Breast epithelium (tissue), 4 donors: Measurements from ENCODE around the gene PRKN. TPM values are rescaled to one million over a fixed set of nuclear protein-coding genes. Genes with fewer than 3 reads are reported as not detected.

Experiments used
- DNase-seq, 2 donors: peaks; one replicate each; pipeline ENCODE4 v3.0.0-alpha.2; 2019; ENCODE audit warnings: low spot score in 2 of 2
- H3K27ac ChIP-seq, 2 donors: fragments of 200-600 bp; sonication (generic) in 1 of 2; one replicate each; pipeline ENCODE4 v1.5.1; 2016 to 2019; ENCODE audit warnings: mild to moderate bottlenecking in 1 of 2
- H3K27me3 ChIP-seq, 2 donors: fragments of 200-600 bp; sonication (generic) in 1 of 2; one replicate each; pipeline versions ENCODE4 v1.5.1 to v1.6.0; 2017 to 2019; ENCODE audit warnings: control low read depth in 1 of 2, mild to moderate bottlenecking in 1 of 2
- H3K36me3 ChIP-seq: fragments of 200-600 bp; one replicate; pipeline ENCODE4 v1.5.1; 2019
- H3K4me1 ChIP-seq, 2 donors: fragments of 200-600 bp; sonication (generic); one replicate each; pipeline ENCODE4 v1.5.1; 2016 to 2019; ENCODE audit warnings: control low read depth in 1 of 2
- H3K4me3 ChIP-seq, 3 donors: fragments of 200-600 bp; sonication (generic); 1 replicate in 2 of 3; 2 replicates in 1 of 3; pipeline ENCODE4 v1.5.1; 2016 to 2019; ENCODE audit warnings: mild to moderate bottlenecking in 3 of 3, moderate library complexity in 2 of 3
- H3K9me3 ChIP-seq, 2 donors: fragments of 200-600 bp; sonication (generic) in 1 of 2; one replicate each; pipeline ENCODE4 v1.5.1; 2016 to 2019; ENCODE audit warnings: control low read depth in 1 of 2
- POLR2A ChIP-seq: fragments of 450-650 bp; IDR thresholded peaks from one replicate; pipeline ENCODE4 v1.6.1; 2016; ENCODE audit warnings: antibody characterized with exemption, mild to moderate bottlenecking, moderate library complexity
- POLR2AphosphoS5 ChIP-seq, 3 donors: sonication (generic); formaldehyde crosslinking; IDR thresholded peaks; one replicate each; pipeline ENCODE4 v1.6.1; 2017; ENCODE audit warnings: antibody characterized with exemption in 3 of 3
- intact Hi-C: fragments of 100-400 bp; cut with DNase I; formaldehyde crosslinking; loops from one replicate; pipeline ENCODE4 v1.15.1; 2023; ENCODE audit warnings: low total_unique reads
- total RNA-seq, 3 donors: library from RNA; depleted of rRNA; stranded (reverse); fragments of >200 nt; gene quantifications; one replicate each; pipeline ENCODE4 v1.1.0, GENCODE V29; 2016
- TF ChIP-seq, protein P1 (sequence below), 3 donors: fragments of 450-650 bp; IDR thresholded peaks; one replicate each; pipeline ENCODE4 v1.5.1; 2016 to 2017; ENCODE audit warnings: antibody characterized with exemption in 3 of 3, mild to moderate bottlenecking in 3 of 3, moderate library complexity in 3 of 3

Gene PRKN
- total RNA-seq, 3 donors from 2014 or later = 7.2 to 19.0 (median 11.2) TPM

GRCh38 chr6:162489101-162489976, 238.2 kb downstream of the PRKN start:
- Histone ChIP-seq H3K4me1 (no peaks in the 10 kb centered on the region), H3K27ac (no peak overlapping the region), H3K36me3 (no peaks in the 10 kb centered on the region), H3K4me3 (no peak overlapping the region), H3K27me3 (no peaks in the 10 kb centered on the region), H3K9me3 (no peaks in the 10 kb centered on the region)
- DNase-seq = no peak
- intact Hi-C loops = no loop called here
- no peak for TF ChIP-seq POLR2AphosphoS5 (IDR thresholded peaks at IDR 0.05)
- TF ChIP-seq POLR2A = no peak
- TF ChIP-seq, protein P1, sequence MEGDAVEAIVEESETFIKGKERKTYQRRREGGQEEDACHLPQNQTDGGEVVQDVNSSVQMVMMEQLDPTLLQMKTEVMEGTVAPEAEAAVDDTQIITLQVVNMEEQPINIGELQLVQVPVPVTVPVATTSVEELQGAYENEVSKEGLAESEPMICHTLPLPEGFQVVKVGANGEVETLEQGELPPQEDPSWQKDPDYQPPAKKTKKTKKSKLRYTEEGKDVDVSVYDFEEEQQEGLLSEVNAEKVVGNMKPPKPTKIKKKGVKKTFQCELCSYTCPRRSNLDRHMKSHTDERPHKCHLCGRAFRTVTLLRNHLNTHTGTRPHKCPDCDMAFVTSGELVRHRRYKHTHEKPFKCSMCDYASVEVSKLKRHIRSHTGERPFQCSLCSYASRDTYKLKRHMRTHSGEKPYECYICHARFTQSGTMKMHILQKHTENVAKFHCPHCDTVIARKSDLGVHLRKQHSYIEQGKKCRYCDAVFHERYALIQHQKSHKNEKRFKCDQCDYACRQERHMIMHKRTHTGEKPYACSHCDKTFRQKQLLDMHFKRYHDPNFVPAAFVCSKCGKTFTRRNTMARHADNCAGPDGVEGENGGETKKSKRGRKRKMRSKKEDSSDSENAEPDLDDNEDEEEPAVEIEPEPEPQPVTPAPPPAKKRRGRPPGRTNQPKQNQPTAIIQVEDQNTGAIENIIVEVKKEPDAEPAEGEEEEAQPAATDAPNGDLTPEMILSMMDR (IDR thresholded peaks at IDR 0.05) = no peak

DNA sequence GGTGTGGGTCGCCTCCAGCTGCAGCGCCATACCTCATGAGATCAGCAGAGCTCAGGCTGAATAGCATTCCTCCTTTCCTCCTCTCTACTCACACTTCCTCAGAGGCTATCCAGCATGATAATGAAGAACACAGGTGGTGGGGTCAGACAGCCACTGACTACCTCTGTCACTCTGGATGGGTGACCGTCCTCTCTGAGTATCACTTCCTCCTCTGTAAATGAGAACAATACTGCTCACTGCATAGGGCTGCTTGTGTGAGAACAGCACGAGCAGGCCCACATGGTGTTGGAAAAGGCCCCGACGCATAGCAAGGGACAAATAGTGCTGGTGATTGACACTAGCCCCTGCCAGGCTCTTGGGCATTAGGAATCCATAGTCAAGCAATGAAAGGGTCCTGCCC, 239.1 kb downstream of the PRKN start:
- H3K27me3 ChIP-seq = no peaks in the 10 kb centered on the region
- H3K27ac ChIP-seq = no peak overlapping the region
- H3K4me3 ChIP-seq = no peak overlapping the region
- intact Hi-C loops = no loop called here
- no peaks in the 10 kb centered on the region for H3K9me3 ChIP-seq
- no peak for TF ChIP-seq POLR2AphosphoS5 (IDR thresholded peaks at IDR 0.05)
- TF ChIP-seq, protein P1 (IDR thresholded peaks at IDR 0.05) = no peak
- no peaks in the 10 kb centered on the region for H3K36me3 ChIP-seq
- no peak for DNase-seq
- no peaks in the 10 kb centered on the region for H3K4me1 ChIP-seq

DNA sequence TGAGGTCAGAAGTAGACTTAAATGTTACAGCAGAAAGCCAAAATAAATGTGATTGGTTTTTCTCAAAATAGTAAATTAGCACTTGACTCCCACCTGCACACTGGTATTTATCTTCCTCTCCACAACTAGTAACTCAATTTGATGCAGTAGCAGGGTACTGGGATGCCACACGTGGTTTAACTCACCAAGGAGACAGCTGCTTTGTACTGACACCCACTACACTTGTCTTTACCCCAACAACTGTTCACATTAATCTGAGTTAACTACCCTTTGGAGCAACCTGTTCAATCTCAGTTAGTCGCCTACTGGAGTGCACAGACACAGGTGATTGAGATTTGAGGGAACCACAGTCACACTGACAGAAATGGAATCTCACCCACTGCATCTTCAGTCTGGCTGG, 242.1 kb downstream of the PRKN start:
- intact Hi-C loops = no loop called here
- TF ChIP-seq POLR2AphosphoS5 (IDR thresholded peaks at IDR 0.05) (no peak), POLR2A (no peak)
- TF ChIP-seq, protein P1 (IDR thresholded peaks at IDR 0.05) = no peak
- H3K36me3 ChIP-seq = no peaks in the 10 kb centered on the region
- no peaks in the 10 kb centered on the region for H3K27me3 ChIP-seq
- no peaks in the 10 kb centered on the region for H3K4me1 ChIP-seq
- DNase-seq = no peak
- no peak overlapping the region for H3K4me3 ChIP-seq
- H3K27ac ChIP-seq = no peak overlapping the region
- H3K9me3 ChIP-seq = no peaks in the 10 kb centered on the region

DNA sequence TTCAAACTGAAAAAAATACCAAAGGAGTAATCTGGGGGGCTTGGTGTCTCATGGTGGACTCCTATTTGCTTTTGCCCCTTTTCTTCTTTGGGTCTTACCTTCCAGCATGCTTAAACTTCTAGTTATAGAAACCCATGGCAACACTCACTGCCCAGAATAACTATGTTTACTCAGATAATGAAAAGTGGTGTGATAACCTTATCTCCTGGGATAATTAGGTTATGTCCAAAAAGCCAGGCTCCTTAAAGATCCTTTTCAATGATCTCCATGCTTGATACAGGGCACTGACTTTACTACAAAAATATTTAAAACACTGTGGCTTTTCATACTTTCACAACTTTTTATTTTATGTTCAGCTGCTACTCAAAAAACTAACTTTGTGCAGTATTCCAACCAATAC, 245.6 kb downstream of the PRKN start:
- DNase-seq = no peak
- no peaks in the 10 kb centered on the region for H3K36me3 ChIP-seq
- H3K4me3 ChIP-seq = no peak overlapping the region
- no peak overlapping the region for H3K27ac ChIP-seq
- intact Hi-C loops = no loop called here
- no peaks in the 10 kb centered on the region for H3K4me1 ChIP-seq
- no peak for TF ChIP-seq POLR2AphosphoS5 (IDR thresholded peaks at IDR 0.05)
- TF ChIP-seq POLR2A = no peak
- TF ChIP-seq, protein P1 (IDR thresholded peaks at IDR 0.05) = no peak
- H3K27me3 ChIP-seq = no peaks in the 10 kb centered on the region
- no peaks in the 10 kb centered on the region for H3K9me3 ChIP-seq

DNA sequence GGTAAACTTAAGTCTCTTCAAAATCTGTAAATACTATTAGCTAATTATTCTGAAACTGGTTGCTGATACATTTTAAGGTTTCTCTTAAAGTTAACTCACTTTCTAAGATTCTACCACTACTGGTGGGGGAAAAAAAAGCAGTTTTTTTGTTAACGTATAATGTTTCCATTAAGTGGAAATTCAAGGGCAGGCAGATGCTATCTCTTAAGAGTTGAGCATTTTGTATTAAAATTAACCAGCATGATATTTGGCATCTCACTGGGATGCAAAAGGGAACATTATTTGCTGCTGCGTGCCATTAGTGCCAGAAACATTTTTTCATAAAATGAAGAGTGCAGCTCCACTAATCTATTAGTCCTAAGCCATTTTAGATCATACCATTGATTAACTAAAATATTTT, 246.2 kb downstream of the PRKN start:
- Histone ChIP-seq H3K36me3 (no peaks in the 10 kb centered on the region), H3K27ac (no peak overlapping the region), H3K9me3 (no peaks in the 10 kb centered on the region), H3K4me1 (no peaks in the 10 kb centered on the region), H3K4me3 (no peak overlapping the region), H3K27me3 (no peaks in the 10 kb centered on the region)
- intact Hi-C loops = no loop called here
- DNase-seq = no peak
- TF ChIP-seq POLR2AphosphoS5 (IDR thresholded peaks at IDR 0.05) = no peak
- TF ChIP-seq, protein P1 (IDR thresholded peaks at IDR 0.05) = no peak
- no peak for TF ChIP-seq POLR2A
